Dedifferentiated amniotic fluid mesenchymal stem cell (primary cell): ENCODE measurements around the gene MYT1.
"Not testable (repeated sequence)": the region's sequence is repeated elsewhere in the genome, so short reads cannot be mapped to it uniquely, and the experiment has no call there.

Experiments used
- DNase-seq: peaks from one replicate; pipeline ENCODE4 v3.0.0-alpha.2; 2016; ENCODE audit errors: extremely low spot score

MYT1 gene

DNA sequence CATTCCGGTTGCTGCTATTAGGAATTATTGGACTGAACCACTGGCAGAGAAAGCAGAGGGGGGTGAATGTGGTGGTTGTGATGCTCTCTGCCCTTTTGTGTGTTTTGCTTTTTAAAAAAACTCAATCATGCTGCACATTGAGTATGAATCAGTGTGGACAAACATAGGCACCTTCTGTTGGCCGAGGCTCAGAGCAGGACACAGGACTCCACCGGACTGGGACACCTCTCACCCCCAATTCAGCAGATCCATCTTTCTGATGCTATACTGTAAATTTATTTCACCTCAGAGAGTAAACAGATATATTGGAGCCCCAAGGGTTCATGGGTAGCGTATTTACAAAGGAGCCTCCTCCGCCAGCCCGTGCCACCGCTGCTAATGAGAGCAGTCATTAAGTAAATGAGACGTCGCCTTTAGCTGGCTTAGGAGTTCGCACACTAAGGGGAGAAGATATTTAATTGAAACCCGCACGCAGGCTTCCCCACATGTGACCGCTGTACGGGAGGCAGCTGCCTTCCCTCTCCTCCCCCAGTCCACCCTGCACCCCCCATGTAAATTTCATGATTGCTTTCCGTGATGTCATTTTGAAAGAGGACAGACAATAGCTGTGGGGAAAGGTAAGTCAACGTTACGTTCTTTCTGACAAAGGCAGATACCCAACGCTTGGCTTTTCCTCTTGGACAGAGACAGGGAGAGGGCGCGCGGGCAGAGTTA lies at the start of gene MYT1:
Gene MYT1, plus strand, starts transcription at position 330 of the 714 bp plus-strand sequence. CDS start 34,410 bp downstream, outside the sequence.
- DNase-seq = no peak

DNA sequence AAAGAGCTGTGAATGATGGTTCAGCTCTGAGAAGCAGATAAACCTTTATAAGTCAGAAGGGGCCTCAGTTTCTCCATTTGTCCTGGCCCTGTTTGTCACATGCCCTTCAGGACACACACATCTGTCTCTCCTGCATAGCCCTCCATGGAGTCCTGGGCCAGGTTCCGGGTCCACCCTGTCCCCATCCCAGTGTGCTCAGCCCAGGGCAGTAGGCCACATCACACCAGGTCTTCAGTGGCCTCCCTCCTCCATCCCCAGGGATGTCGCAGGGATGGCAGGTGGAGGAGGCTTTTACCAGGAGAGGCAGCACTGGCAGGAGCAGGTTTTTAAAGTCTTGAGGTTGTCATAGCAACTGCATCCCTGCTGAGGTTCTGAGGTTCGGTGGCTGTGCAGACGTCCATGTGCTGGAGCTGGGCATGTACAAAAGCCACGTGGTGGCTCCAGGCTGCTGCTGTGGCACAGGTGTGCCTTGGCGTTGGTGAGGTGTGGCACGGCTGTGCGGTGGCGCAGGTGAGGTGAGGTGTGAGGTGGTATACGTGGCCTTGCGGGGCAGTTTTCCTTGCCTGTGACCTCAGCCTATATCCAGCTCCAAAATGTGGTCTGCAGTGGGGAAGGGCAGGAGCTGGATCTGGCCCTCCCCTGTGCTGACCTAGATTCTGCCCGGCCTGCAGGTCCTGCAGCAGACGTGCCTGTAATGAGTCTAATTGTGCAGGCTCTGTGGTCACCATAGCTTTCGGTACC lies 48.9 kb upstream of the MYT1 start:
- DNase-seq = no peak

DNA sequence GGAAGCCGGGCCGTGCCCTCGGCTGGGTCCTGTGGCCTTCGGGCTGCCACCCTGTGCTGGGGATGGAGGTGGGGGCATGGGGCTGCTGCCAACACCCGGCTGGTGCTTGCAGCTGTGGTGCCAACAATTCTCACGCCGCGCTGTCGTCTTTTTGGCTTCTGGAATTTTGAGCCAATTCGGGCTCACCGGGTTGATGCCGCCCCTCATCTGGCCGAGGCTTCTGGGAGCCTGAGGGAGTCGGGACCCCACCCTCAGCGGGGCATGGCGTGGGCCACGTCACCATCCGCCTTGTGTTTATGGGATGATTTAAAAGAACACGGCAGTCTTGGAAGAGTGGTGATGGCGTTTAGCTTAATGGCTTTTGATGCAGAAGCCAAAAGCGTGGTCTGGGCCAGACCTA lies 48.2 kb upstream of the MYT1 start:
- DNase-seq = no peak

DNA sequence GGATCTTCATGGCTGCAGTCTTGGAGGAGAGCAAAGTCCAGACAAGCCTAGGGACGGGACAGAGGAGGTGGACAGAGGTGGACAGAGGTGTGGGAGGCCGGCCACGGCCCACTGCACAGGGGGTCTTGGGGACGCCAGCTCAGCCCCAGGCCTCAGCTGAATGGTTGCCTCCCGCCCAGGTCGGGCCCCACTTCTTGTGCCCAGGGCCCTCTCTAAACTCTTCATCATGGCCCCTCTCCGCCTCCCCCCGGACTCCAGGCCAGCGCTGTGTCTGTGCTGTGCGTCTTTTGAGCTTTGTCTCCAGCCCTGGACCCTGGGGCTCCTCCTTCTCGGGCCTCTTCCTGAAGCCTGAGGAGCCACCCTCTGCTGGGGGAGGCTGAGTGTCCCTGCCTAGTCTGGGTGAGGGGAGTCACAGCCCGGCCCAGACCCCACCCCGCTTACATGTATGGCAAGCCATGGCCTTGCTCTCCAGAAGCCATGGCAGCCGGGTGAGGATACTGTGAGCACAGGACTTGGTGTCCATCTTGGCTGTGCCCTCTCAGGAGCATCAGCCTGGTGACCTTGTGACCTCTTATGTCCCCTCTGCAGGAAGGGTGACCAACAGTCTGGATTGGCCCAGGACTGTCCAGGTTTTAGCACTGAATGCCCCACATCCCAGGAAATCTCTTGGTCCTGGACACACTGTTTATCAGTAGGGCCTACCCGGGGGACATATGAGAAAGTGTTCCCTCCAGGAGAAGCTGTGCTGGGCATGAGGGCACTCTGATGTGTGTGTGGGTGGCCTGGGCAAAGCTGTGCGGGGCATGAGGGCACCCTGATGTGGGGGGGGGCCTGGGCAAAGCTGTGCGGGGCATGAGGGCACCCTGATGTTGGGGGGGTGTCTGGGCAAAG lies 47.5 kb upstream of the MYT1 start:
- DNase-seq = no peak

DNA sequence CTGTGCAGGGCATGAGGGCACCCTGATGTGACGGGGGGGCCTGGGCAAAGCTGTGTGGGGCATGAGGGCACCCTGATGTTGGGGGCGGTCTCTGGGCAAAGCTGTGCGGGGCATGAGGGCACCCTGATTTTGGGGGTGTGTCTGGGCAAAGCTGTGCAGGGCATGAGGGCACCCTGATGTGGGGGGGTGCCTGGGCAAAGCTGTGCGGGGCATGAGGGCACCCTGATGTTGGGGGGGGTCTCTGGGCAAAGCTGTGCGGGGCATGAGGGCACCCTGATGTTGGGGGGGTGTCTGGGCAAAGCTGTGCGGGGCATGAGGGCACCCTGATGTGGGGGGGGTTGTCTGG lies 46.8 kb upstream of the MYT1 start:
- not testable (repeated sequence) for DNase-seq

DNA sequence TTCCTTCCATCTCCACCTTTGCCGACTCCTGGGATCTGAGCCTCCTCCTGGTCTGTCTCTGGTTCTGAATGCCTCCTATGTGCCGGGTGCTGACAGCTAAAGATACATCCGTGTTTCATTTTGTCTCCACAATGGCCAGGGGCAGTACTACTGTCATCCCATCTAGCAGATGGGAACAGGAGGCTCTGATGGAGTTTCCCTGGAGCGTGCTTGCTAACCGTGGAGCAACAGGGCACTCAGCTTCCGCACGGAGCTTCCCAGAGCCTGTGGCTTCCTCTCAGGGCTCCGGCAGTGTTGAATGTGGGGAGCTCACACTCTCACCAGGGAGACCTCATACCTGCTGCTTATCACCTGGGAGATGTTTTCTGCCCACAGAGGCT lies 45.0 kb upstream of the MYT1 start:
- DNase-seq = no peak

DNA sequence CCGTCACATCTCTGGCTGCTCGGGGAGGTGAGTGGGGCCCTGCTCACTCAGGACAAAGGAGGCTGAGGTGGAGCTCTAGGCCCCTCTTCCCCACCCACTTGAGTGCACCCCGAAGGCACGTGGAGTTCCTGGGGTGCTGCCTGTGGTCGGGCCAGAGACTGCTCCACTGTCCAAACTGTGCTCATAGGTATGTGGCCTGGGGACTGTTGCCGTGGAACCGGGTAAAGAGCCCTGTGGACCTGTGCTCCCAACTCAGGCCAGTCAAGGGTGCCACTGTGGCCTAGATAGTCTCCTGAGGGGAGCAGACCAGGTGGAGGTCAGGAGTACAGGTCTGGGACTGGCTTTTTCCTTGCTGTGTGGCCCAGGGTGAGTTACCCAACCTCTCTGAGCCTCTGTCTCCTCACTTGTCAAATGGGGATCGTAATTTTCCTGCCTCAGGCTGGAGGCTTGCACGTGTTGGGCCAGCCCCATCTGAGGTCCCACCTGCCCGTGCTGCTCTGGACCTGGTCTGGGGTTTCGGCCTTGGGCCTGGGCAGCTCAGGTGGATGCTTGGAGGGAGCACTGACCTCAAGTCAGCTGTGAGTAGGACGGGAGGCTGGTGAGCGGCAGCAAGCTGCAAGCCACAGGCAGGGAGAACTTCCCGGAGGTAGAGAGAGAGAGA lies 44.4 kb upstream of the MYT1 start:
- DNase-seq = no peak

GRCh38 chr20:64121586-64121985 lies 42.7 kb upstream of the MYT1 start:
- no peak for DNase-seq

DNA sequence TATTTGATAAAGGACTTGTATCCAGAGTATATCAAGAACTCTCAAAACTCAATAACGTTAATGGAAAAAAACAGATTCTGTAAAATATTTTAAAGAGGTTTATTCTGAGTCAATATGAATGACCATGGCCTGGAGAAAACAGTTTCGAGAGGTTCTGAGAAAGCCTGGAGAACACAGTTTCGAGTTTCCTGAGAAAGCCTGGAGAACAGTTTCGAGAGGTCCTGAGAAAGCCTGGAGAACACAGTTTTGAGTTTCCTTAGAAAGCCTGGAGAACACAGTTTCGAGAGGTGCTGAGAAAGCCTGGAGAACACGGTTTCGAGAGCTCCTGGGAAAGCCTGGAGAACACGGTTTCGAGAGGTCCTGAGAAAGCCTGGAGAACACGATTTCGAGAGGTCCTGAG lies 41.3 kb upstream of the MYT1 start:
- DNase-seq = not testable (repeated sequence)

DNA sequence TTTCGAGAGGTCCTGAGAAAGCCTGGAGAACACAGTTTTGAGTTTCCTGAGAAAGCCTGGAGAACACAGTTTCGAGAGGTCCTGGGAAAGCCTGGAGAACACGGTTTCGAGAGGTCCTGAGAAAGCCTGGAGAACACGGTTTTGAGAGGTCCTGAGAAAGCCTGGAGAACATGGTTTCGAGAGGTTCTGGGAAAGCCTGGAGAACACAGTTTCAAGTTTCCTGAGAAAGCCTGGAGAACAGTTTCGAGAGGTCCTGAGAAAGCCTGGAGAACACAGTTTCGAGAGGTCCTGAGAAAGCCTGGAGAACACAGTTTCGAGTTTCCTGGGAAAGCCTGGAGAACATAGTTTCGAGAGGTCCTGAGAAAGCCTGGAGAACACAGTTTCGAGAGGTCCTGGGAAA lies 40.7 kb upstream of the MYT1 start:
- DNase-seq = not testable (repeated sequence)

- no peak for DNase-seq
These were observed 35.0 kb upstream of the MYT1 start for GRCh38 chr20:64129146-64129782.

DNA sequence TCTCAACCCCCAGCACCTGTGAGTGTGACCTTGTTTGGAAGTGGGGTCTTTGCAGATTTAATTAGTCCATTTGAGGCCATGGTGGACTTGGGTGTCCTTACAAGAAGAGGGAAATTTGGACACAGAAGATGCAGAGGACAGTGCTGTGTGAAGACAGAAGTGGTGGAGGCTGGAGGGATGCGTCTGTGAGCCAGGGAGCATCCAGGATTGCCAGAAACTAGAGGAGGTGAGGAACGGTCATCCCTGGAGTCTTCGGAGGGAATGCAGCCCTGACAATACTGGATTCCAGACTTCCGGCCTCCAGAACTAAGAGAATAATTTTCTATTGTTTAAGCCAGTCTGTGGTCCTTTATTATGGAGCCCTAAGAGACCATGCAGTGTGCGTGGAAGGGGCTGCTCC lies 34.0 kb upstream of the MYT1 start:
- DNase-seq = no peak

DNA sequence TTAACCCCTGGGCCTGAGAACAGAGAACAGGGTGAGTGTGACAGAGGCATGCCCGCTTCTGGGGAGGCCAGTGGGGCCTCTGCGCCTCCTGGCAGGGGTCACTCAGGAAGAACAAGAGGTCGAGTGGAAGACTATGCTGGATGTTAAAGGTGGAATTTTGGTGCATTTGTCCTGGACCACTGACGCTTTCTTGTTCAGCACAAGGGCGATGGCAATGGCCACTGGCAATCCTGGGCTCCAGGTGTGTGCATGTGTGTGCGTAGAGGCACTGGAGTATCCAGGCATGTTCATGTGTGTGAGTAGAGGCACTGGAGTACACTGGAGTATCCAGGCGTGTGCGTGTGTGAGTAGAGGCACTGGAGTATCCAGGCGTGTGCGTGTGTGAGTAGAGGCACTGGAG lies 33.4 kb upstream of the MYT1 start:
- DNase-seq = no peak

- DNase-seq = no peak
These were observed 32.8 kb upstream of the MYT1 start for GRCh38 chr20:64131406-64131805.

DNA sequence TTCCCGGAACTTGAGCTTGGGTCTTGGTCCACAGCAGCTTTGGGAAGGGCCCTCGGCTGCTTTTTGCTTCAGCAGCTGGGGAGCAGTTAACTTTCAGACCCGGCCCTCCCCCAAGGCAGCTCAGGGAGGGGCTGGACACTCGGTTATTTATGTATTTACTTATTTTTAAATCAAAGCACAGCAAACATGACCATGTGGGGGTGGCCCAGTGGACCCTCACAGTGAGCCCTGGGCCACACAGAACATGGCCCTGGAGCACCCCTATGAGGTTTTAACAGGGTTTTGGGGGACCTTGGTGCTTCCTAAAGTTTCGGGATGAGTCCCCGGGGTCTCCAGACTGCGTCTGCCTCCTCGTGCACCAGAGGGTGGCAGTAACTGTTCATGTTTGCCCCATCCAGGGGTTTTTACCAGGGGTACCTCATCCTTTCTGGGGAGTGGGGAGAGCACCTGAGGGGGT lies 30.3 kb upstream of the MYT1 start:
- DNase-seq = no peak

DNA sequence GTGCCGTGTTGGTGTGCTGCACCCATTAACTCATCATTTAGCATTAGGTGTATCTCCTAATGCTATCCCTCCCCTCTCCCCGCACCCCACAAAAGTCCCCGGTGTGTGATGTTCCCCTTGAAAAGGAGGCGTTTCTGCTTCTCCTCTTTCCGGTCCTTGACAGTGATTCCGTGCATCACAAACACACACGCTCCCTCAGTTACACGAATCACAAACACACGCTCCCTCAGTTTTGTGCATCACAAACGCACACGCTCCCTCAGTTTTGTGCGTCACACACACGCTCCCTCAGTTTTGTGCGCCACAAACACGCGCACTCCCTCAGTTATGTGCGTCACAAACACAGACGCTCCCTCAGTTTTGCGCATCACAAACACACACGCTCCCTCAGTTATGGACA lies 29.5 kb upstream of the MYT1 start:
- DNase-seq = not testable (repeated sequence)

GRCh38 chr20:64136004-64136710 lies 28.1 kb upstream of the MYT1 start:
- no peak for DNase-seq

- no peak for DNase-seq
These were observed 26.6 kb upstream of the MYT1 start for GRCh38 chr20:64137598-64138031.

DNA sequence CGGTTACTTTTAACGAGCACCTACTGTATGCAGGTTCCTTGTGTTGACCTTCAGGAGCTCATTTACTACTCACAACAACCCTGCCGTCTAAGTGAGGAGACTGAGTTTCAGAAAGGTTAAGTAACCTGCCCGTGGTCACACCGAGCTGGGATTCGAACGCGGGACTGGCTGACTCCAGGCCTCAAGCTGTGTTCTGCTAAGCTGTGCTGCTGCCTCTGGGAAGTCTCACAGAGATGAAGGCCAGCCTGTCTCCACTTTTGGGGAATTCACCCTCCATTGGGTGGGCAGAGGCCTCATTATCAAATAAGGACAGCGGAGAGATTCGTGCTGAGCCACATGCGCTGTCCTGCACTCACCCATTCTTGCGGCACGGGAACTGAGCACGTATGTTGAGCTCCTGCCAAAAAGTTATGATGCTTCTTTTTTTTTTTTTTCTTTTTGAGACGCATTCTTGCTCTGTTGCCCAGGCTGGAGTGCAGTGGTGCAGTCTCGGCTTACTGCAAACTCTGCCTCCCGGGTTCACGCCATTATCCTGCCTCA lies 25.9 kb upstream of the MYT1 start:
- no peak for DNase-seq
